AG04449 (cell line): ENCODE results near the gene ZNF865.
"Not testable (repeated sequence)": the region's sequence is repeated elsewhere in the genome, so short reads cannot be mapped to it uniquely, and the experiment has no call there.

ENCODE experiments used
- CTCF ChIA-PET: fragments of 350-600 bp; formaldehyde crosslinking; extraction: SDS; loops from one replicate; lab custom pipeline; 2021; ENCODE audit warnings: antibody characterized with exemption; lab: Yijun Ruan, JAX
- POLR2A ChIA-PET: fragments of 400-600, 350-600 bp; formaldehyde crosslinking; extraction: SDS; loops from one replicate; lab custom pipeline; 2020; ENCODE audit warnings: antibody characterized with exemption, inconsistent platforms; lab: Yijun Ruan, JAX
- DNase-seq: peaks from one replicate; pipeline ENCODE4 v3.0.0-alpha.2; 2010; ENCODE audit warnings: low read depth, low spot score
- H3K4me3 ChIP-seq: 2 replicates; pipeline ENCODE4 v1.5.1; 2011; ENCODE audit warnings: low read depth, mild to moderate bottlenecking, control low read depth, low read length
- CTCF ChIP-seq: IDR thresholded peaks from one replicate; pipeline ENCODE4 v1.5.1; 2011; ENCODE audit warnings: mild to moderate bottlenecking, moderate library complexity, low read length, control low read depth, inconsistent platforms; ENCODE audit not compliant: insufficient read depth; ENCODE audit errors: missing control alignments

The ZNF865 gene

GRCh38 chr19:55581145-55581822 lies 24.2 kb upstream of the ZNF865 start:
- peak overlapping the region; percentile 96 for H3K4me3 ChIP-seq
- POLR2A ChIA-PET, result interaction anchor here (0.6 to 0.9 kb wide), 2 partner anchors 11 to 25 kb away, joined by 3 read pairs; no protein-coding TSS in a partner anchor
- CTCF ChIA-PET, result interaction anchor here (0.8 to 1.6 kb wide), 4 partner anchors 25 to 113 kb away, joined by 3 read pairs; no protein-coding TSS in a partner anchor
- DNase-seq, result no peak
- no peak for TF ChIP-seq CTCF

GRCh38 chr19:55581823-55582223 lies 23.6 kb upstream of the ZNF865 start:
- no peak for TF ChIP-seq CTCF
- ChIA-PET CTCF (interaction anchor here (1.6 kb wide), 1 partner anchor 34 kb away, joined by 3 read pairs; no protein-coding TSS in a partner anchor), POLR2A (no interaction called here)
- no peak overlapping the region for H3K4me3 ChIP-seq
- no peak for DNase-seq

DNA sequence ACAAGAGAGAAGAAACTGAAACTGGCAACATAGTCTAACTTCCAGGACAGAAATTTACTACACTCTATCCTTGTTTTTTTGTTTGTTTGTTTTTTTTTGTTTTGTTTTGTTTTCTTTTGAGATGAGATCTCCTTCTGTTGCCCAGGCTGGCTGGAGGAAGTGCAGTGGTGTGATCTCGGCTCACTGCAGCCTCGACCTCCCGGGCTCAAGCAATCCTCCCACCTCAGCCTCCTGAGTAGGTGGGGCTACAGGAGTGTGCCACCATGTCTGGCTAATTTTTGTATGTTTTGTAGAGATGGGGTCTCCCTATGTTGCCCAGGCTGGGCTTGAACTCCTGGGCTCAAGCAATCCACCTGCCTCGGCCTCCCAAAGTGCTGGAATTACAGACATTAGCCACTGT lies 23.2 kb upstream of the ZNF865 start:
- CTCF ChIA-PET, POLR2A ChIA-PET, H3K4me3 ChIP-seq, DNase-seq: not testable (repeated sequence)

DNA sequence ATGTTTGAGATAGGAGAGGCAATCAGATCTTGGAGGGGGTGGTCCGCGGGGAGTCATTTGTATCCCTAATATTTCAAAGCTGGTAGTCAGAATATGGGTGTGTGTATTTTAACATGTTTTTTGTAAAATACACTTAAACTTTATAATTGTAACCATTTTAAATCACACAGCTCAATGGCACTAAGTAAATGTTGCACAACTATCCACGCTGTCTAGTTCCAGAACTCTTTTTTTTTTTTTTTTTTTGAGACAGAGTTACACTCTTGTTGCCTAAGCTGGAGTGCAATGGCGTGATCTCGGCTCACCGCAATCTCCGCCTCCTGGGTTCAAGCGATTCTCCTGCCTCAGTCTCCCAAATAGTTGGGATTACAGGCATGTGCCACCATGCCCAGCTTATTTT lies 21.6 kb upstream of the ZNF865 start:
- POLR2A ChIA-PET, H3K4me3 ChIP-seq, DNase-seq: not testable (repeated sequence)
- CTCF ChIA-PET, result interaction anchor here (0.9 to 2.0 kb wide), 5 partner anchors 13 to 116 kb away, joined by 3 to 6 read pairs (median 3); no protein-coding TSS in a partner anchor

- ChIA-PET POLR2A (interaction anchor here (0.7 kb wide), 1 partner anchor 81 kb away, joined by 3 read pairs; no protein-coding TSS in a partner anchor), CTCF (interaction anchor here (0.8 to 2.0 kb wide), 6 partner anchors 22 to 425 kb away, joined by 3 to 6 read pairs (median 4); no protein-coding TSS in a partner anchor)
- no peak for TF ChIP-seq CTCF
- no peak overlapping the region for H3K4me3 ChIP-seq
- no peak for DNase-seq
Observed at GRCh38 chr19:55584871-55585270, 20.6 kb upstream of the ZNF865 start.

DNA sequence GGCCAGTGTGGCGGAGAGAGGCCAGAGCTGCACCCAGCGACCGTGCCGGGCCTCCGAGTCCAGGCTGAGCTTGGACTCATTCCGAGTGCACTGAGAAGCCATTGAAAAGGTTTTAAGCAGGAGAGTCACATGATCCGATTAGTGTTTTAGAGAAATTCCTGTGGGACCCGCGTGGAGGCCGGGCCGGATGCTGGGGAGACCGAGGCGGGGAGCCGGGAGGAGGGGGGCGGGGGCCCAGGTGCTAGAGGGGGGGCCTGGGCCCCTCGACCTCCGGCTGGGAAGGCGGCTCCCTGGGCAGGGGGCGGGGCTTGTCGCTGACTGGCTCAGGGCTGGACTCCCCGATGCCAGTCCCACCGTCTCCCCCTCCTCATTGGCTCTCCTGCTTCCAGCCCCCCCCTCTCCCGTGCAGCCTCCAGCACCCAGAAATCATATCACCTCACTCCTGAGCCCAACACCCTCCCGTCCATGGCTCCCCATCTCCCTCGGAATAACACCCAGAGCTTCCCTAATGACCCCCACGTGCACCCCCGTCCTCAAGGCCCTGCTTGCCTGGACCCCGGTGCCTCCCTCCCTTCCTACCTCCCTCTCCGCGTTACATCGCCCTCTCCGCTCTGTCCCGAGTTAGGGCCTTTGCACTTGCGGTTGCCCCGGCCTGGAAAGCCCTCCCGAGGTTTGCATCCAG lies 19.6 kb upstream of the ZNF865 start:
- ChIA-PET CTCF (interaction anchor here (0.6 to 2.0 kb wide), 7 partner anchors 13 to 425 kb away, joined by 3 to 6 read pairs (median 5); partner anchors contain the start of gene ZNF865), POLR2A (interaction anchor here (0.7 to 1.3 kb wide), 2 partner anchors 13 to 18 kb away, joined by 3 to 5 read pairs; partner anchors contain the start of gene FIZ1)
- H3K4me3 ChIP-seq, result peak overlapping the region; percentile 47
- no peak for TF ChIP-seq CTCF
- DNase-seq, result no peak
